Measurements from ENCODE around the gene ETFBKMT.
A peak's percentile ranks its signal among the peaks of the same experiment; 100 is the strongest.
"Not testable (repeated sequence)": the region's sequence is repeated elsewhere in the genome, so short reads cannot be mapped to it uniquely, and the experiment has no call there.

ETFBKMT gene

GRCh38 chr12:31658471-31659086 is 909 bp upstream of the ETFBKMT start:
- DNase-seq: no peak

- DNase-seq: no peak
These were observed 2.8 kb downstream of the ETFBKMT start for GRCh38 chr12:31662176-31662849.

GRCh38 chr12:31663576-31663975 is 4.1 kb downstream of the ETFBKMT start:
- DNase-seq: no peak

- no peak for DNase-seq
These were observed 4.5 kb downstream of the ETFBKMT start for GRCh38 chr12:31664038-31664437.

- DNase-seq: no peak
These were observed 9.5 kb downstream of the ETFBKMT start for GRCh38 chr12:31669020-31669419.

GRCh38 chr12:31669582-31669981 is 10.1 kb downstream of the ETFBKMT start:
- DNase-seq: not testable (repeated sequence)

- no peak for DNase-seq
These were observed 13.0 kb downstream of the ETFBKMT start for GRCh38 chr12:31672521-31672920.

GRCh38 chr12:31682136-31682962 is 22.9 kb downstream of the ETFBKMT start:
- peak; percentile 69 for DNase-seq

- no peak for DNase-seq
These were observed 26.3 kb downstream of the ETFBKMT start for GRCh38 chr12:31685801-31686200.

GRCh38 chr12:31687101-31687527 is 27.6 kb downstream of the ETFBKMT start:
- DNase-seq: no peak

GRCh38 chr12:31689921-31690320 is 30.4 kb downstream of the ETFBKMT start:
- not testable (repeated sequence) for DNase-seq

GRCh38 chr12:31702047-31702446 is 42.6 kb downstream of the ETFBKMT start:
- DNase-seq: no peak

GRCh38 chr12:31705621-31706020 is 46.1 kb downstream of the ETFBKMT start:
- no peak for DNase-seq

- DNase-seq: not testable (repeated sequence)
These were observed 48.6 kb downstream of the ETFBKMT start for GRCh38 chr12:31708118-31708517.

GRCh38 chr12:31710021-31710818 is 50.7 kb downstream of the ETFBKMT start:
- no peak for DNase-seq

- no peak for DNase-seq
These were observed 53.4 kb downstream of the ETFBKMT start for GRCh38 chr12:31712877-31713276.

- DNase-seq: no peak
These were observed 55.2 kb downstream of the ETFBKMT start for GRCh38 chr12:31714406-31715271.

GRCh38 chr12:31715283-31715825 is 55.9 kb downstream of the ETFBKMT start:
- DNase-seq: no peak

- DNase-seq: not testable (repeated sequence)
These were observed 57.5 kb downstream of the ETFBKMT start for GRCh38 chr12:31716998-31717397.

GRCh38 chr12:31718542-31719198 is 59.2 kb downstream of the ETFBKMT start:
- not testable (repeated sequence) for DNase-seq

- DNase-seq: no peak
These were observed 63.1 kb downstream of the ETFBKMT start for GRCh38 chr12:31722580-31722979.
